Inferior parietal cortex (tissue), 1 donor: Measurements from ENCODE around the gene RAVER1.

Experiments
- DNase-seq: peaks from one replicate; pipeline ENCODE4 v3.0.0-alpha.2; 2016; ENCODE audit errors: extremely low spot score

The RAVER1 gene

GRCh38 chr19:10317857-10318462 is 15.4 kb downstream of the RAVER1 start:
- no peak for DNase-seq

DNA sequence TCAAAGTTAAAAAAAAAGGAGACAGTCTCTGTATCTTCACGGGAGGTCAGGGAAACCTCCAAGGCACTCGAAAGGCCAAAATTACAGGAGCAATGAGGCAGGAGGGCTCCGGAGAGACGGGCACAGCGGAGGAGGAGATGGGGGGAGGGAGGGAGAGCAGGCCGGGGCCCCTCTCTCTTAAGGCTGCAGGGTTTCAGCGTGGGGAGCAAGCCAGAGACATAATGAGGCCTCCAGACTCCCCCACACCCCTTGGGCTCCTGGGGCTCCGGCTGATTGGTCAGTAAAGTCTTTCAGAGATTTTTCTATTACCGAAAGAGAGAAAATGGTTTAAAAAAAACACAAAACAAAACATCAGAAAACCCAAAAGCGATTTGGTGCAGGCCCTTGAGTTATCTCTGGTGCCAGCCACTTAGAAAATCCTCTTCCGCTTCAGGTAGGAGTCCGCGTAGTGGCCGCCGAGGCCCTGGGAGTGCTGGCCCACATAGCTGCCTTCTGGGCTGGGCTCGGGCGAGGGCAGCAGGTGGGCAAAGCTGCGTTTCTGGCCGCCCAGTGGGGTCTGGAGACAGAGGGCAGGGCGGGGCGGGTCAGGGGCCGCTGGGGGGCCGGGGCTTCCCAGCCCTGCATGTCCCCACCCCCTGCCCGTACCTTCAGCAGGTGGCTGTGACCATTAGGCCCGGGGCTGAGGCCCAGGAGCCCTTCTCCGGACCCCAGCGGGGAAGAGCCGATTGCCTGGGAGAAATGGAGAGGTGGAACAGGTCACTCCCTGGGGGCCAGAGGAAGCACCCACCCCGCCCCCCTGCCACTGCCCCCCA is 16.1 kb downstream of the RAVER1 start:
- no peak for DNase-seq

DNA sequence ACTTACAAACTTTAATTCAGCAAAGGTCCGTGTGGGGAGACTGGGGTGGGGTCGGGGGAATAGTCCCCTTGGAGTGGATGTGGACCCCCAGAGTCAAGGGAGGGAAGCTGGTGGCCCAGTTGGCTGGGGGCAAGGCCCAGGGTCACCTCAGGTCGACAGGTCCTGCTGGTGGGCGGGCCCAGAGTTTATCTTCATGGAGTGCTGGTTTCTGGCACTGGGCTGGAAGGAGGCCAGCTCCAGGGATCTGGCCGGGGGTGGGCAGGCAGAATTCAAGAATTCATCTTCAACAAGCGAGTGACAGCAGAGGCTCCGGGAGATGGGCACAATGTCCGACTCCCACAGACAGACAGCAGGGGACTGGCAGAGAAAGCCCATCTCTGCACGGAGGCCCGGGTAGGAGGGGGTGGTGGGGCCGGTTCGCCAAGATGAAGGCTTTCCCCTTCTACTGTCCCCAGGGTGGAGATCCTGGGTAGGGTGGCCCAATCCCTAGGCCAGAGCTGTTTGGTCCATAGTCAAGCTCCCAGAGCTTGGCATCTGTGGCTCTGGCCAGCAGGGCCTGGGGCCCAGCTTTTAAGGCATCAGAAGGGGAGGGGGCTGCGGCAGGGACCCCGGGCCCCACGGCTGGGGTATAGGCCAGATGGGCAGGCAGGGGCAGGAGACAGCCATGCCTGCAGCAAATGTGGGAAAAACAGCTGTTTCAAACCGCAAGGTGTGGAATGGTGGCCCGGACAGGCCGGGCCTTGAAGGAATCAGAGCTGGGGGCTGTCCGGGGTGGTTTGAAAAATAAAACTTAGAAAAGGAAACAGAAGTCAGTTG is 16.9 kb downstream of the RAVER1 start:
- DNase-seq: no peak

GRCh38 chr19:10315335-10316214 is 17.8 kb downstream of the RAVER1 start, which contains the start of gene FDX2:
Gene FDX2, minus strand, starts transcription at chr19:10316015. Its CDS starts 19 bp downstream, at chr19:10315996.
- DNase-seq: peak; percentile 92

GRCh38 chr19:10309423-10309822 is 23.9 kb downstream of the RAVER1 start, which contains the start of gene ZGLP1:
Gene ZGLP1, minus strand, starts transcription at chr19:10309815.
- no peak for DNase-seq

GRCh38 chr19:10306327-10306726 is 27.0 kb downstream of the RAVER1 start:
- no peak for DNase-seq

DNA sequence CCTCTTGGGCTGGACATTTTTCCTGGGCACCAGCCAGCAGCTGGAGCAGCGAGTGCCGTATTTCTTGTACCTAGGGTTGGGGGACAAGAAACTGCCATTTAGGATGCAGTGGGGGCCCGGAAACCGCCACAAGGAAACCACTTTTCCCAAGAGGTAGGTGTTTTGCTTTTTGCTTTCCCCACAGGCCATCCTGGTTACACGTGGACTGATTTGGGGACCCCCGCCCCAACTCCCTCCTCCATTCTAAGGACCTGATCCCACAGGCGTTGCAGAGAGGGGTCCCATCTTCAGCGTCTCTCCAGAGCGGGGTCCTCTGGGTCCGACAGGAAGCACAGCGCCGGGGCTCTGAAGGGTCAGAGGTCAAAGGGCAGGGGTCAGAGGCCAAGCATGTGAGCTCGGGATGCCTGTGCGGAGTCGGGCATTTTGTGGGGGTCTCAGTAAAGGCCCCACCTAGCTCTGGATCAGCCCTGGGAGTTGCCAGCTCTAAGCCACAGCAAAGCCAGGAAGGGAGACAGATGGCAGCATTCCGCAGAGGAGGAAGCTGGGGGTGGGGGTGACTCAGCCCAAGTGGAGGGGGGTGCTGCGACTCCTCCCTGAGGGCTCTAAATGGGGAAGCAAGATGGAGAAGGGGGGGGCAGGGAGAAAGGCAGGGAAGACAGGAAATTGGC is 28.1 kb downstream of the RAVER1 start:
- no peak for DNase-seq

DNA sequence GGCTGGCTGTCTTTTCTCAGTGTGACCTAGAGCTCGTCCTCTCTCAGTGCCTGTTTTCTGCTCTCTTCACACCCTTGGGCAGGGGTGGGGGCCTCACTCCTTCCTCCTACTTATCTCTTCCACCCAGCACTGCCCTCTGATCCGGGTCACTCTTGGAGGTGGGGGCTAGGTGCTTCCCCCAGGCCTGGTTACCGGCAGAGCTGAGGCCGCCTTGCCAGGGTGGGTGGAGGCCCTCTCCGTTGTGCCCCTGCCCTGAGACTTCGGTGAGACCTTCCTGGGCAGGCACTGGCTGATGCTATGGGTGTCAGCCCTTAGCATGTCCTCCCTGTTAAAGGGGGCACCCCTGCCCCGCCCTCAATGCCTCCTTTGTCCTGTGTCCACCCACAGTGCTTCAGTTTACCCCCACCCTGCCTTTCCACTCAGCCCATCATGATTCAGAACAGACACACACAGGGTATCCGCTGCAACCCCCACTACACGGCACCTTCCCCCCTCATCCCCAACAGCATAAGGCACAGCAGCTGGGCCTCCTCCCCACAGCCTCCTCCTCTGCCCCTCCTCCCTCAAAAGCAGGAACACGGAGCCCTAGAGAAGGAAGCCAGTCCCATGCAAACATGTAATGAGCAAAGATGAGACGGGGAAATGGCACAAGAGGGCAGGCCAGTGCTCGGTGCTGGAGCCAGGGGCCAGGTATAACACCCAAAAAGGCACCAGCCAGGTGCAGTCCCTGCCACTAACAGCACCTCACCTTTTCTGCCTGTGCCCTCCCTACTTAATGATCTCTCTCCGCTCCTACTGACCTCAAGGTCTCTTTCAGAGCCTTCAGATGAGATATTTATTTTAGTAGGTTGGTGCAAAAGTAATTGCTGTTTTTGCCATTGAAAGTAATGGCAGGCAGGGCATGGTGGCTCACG is 33.5 kb downstream of the RAVER1 start:
- DNase-seq: no peak

- DNase-seq: no peak
These were observed 37.3 kb downstream of the RAVER1 start for GRCh38 chr19:10295847-10296591.

DNA sequence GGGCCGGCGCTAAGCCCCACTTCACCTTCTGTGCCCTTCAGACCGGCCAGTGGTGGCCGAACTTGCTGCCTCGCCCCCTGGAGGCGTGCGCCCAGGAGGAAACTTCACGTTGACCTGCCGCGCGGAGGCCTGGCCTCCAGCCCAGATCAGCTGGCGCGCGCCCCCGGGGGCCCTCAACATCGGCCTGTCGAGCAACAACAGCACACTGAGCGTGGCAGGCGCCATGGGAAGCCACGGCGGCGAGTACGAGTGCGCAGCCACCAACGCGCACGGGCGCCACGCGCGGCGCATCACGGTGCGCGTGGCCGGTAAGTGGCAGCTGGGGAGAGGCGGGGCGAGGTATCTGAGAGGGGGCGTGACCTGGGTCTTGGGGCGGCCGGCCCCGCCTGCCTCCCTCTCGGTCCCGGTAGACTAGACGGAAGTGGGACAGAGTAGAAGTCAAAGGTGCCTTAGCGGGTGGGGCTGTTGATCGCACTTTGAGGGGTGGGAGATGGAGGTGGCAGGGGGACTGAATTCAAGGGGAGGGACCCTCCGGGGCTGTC is 38.0 kb downstream of the RAVER1 start:
- DNase-seq: no peak

DNA sequence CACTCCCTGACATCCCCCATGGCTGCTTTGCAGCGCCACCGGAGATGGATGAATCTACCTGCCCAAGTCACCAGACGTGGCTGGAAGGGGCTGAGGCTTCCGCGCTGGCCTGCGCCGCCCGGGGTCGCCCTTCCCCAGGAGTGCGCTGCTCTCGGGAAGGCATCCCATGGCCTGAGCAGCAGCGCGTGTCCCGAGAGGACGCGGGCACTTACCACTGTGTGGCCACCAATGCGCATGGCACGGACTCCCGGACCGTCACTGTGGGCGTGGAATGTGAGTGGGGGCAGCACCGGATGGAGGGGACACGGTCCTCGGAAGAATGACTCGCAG is 39.0 kb downstream of the RAVER1 start:
- DNase-seq: no peak

DNA sequence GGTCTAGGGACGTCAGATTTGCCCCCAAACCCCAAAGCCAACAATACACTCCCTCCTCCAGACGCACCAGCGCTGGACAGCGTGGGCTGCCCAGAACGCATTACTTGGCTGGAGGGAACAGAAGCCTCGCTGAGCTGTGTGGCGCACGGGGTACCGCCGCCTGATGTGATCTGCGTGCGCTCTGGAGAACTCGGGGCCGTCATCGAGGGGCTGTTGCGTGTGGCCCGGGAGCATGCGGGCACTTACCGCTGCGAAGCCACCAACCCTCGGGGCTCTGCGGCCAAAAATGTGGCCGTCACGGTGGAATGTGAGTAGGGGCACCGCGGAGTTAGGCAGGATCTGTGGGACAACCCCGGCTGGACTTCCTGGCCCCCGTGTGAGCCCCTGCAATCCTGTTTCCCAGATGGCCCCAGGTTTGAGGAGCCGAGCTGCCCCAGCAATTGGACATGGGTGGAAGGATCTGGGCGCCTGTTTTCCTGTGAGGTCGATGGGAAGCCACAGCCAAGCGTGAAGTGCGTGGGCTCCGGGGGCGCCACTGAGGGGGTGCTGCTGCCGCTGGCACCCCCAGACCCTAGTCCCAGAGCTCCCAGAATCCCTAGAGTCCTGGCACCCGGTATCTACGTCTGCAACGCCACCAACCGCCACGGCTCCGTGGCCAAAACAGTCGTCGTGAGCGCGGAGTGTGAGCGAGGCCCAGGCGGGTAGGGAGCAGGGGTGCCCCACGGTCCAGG is 39.5 kb downstream of the RAVER1 start:
- no peak for DNase-seq

DNA sequence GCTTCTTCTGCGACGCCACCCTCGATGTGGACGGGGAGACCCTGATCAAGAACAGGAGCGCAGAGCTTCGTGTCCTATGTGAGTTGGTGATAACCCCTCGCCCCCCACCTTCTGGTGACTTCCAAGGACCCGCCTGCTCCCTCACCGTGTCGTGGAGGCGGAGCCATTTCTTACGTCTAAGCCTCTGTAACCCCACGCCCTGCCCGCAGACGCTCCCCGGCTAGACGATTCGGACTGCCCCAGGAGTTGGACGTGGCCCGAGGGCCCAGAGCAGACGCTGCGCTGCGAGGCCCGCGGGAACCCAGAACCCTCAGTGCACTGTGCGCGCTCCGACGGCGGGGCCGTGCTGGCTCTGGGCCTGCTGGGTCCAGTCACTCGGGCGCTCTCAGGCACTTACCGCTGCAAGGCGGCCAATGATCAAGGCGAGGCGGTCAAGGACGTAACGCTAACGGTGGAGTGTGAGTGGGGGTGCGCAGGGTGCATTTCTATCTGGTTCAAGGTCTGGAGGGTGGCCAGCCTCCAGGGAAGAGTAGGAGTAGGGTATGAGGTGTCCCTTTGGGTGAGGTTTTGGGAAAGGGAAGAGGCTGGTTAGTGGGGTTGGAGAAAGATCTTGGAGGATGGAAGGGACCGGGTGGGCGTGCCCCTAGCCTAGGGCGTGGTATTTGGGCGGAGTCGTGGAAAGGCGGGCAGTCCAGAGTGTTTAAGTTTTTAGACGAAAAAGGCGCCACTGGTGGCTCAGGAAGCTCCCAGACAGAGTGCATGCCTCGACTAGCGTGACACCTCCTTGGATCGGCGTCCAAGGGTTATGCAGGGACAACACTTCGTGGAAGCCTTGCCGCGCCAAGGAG is 40.3 kb downstream of the RAVER1 start:
- no peak for DNase-seq

DNA sequence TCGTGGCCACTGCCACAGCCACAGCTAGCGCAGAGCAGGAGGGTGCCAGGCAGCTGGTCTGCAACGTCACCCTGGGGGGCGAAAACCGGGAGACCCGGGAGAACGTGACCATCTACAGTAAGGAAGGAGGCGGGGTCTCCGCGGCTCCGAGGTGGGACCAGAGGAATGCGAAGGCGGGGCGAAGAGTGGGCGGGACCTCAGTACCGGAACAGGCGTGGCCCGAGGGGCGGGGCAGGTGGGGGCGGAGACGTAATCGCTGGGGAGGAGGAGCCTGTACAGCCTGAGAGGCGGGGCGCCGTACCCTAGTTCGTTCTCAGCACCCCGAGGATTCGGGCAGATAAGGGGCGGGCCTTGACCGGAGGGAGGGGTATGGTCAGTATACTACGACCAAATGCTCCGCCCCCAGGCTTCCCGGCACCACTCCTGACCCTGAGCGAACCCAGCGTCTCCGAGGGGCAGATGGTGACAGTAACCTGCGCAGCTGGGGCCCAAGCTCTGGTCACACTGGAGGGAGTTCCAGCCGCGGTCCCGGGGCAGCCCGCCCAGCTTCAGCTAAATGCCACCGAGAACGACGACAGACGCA is 41.0 kb downstream of the RAVER1 start:
- DNase-seq: no peak

DNA sequence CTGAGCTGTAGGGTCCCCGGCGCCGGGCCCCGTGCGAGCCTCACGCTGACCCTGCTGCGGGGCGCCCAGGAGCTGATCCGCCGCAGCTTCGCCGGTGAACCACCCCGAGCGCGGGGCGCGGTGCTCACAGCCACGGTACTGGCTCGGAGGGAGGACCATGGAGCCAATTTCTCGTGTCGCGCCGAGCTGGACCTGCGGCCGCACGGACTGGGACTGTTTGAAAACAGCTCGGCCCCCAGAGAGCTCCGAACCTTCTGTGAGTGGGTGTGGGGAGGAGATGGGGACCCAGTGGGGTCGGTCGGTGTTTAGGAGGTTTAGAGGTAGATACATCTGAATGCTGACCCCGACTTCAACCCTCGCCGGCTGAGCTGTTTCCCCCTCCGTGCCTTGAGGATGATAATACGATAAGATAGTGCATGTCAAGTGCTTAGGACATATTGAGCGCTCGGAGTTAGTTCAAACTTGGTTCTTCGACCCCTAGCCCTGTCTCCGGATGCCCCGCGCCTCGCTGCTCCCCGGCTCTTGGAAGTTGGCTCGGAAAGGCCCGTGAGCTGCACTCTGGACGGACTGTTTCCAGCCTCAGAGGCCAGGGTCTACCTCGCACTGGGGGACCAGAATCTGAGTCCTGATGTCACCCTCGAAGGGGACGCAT is 41.6 kb downstream of the RAVER1 start:
- no peak for DNase-seq

DNA sequence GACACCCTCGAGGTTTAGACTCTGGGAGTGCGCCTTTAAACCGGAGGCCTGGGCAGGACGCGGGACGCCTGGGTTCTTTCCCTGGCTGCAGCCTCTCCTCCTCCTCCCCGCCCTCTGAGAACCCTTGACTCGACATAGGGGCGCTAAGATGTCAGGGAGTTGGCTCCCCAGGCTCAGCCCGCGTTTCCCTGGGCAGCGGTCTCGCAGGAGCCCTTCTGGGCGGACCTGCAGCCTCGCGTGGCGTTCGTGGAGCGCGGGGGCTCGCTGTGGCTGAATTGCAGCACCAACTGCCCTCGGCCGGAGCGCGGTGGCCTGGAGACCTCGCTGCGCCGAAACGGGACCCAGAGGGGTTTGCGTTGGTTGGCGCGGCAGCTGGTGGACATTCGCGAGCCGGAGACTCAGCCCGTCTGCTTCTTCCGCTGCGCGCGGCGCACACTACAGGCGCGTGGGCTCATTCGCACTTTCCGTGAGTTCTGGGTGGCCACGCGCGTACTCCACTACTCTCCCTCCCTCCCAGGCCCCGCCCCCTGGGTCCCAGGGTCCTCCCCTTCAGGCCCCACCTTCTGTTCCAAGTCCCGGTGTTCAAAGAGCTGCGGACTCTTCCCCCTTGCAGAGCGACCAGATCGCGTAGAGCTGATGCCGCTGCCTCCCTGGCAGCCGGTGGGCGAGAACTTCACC is 42.3 kb downstream of the RAVER1 start:
- no peak for DNase-seq
